HG03175 (cell line): Measurements from ENCODE around the gene ADCY1.
"Not testable (repeated sequence)": the region's sequence is repeated elsewhere in the genome, so short reads cannot be mapped to it uniquely, and the experiment has no call there.

Experiments
- ATAC-seq: cut with Tn5 transposase; IDR thresholded peaks from one replicate; pipeline ENCODE4 v1.9.1; 2021; ENCODE audit warnings: mild to moderate bottlenecking, moderate library complexity; ENCODE audit not compliant: unreplicated experiment

Gene ADCY1

DNA sequence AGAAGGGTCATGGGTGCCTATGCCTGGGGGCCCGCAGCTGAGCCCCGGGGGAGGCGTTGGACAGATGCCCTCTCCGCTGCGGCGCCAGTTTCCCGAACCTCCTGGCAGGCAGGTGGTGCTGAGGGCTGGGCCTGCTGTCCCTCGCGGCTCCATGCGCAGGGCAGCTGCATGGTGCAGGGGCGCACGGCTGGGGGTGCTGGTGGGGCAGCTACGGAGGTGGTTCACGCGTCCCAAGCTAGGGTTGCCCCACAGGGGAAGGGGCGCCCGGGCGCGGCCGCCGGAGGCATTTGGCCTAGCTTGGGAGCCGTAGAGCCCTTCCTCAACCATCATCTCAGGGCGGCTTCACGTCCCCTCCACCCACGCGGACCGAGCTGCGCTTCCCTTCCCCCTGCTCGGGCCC, 152.7 kb downstream of the ADCY1 start:
- no peak for ATAC-seq

DNA sequence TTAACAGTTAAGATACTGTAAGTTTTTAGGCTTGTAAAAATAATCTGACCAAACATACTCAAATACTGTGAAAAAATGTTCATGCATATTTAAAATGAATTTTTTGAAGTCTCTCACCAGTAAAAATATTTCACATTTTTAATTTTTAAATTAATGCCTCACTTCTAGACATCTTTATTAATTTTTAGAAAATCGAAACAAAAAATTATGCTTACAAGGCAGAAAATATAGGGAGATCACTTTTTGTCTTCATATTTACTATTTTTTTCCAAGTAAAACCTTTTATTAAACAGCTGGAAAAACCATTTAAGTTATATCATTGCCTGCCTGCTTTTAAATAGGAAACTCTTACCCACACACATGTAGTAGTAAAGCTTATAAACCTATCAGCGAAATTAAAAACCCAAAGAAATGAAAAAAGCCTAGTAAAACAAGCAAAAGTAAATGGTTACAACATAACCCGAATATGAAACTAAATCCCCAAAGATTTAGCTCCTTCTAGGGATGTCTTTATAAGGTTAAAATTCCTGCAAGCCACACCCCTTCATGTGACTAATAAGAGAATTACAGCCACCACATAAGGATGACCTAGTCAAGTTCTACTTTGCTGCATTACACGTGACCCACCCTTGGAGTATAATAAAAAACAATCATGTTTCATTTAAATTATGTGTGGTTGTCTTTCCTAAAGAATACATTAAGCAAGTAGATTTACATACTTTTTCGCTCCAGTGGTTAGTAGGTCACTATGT, 157.7 kb downstream of the ADCY1 start:
- not testable (repeated sequence) for ATAC-seq

DNA sequence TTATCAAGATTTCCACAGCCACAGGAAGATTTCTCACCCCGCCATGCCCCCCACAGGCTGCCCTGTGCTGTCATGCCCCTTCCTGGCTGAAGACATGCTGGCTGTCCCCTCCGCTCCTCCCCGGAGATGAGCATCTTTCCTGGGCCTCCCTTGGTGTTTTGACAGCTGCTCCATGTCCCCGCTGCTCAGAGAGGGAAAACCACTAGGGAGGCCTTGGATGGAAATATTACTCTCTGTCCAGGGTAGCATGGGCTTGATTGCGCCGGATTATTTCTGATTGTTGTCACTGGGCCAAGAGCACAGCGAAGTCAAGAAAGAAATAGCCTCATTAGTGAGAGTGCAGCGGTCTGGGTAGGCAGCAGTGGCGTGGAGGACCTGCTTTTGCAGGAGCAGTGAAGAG, 164.8 kb downstream of the ADCY1 start:
- not testable (repeated sequence) for ATAC-seq

DNA sequence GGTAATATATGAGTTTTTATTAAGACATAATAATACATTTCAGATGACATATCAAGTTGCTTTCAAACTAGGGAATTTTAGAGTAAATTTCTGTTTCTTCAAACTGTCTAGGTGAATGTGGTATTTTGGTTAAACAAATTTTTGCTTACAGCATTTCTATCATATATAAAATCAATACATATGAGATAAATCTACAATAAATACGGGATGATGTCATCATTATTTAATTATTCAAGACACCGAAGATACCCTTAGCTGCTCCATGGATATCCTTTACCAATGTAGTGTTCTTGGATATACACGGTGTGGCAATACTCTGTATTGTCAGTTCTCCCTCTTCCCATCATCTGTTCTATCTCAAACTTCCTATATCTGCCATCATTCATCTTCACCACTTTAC, 166.4 kb downstream of the ADCY1 start:
- not testable (repeated sequence) for ATAC-seq

DNA sequence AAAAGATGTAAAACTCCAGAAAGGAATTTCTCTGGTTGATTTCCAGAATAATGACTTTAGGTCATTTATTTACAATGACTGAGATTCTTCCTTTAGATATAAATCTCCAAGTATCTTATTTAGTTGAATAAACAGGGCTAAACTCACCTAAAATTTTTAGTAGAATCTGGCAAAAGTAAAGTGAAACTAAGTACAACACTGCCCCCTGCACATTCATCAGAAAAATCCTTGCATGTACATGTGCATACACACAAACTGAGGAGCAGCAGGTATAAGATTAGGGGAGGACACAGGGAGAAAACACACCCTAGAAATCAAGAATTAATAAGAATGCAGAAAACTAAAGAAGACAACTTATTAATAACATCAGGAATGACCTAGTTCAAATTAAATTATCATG, 174.8 kb downstream of the ADCY1 start:
- ATAC-seq, result not testable (repeated sequence)

DNA sequence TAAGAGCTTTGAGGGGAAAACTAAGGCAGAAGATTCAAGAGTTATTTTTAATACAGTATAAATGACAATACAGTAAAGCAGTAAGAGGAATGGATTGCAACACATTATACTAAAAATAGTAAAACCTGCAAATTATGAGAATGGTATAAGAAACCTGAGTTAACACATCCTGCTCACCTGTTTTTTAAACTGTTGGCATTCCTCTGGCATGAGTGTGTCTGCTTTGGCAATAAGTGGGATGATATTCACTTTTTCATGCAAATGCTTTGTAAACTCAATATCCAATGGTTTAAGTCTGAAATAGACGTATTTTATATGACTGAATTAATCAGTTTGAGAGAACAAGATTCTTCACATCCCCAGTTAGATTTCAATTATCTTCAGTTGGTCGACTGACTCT, 177.2 kb downstream of the ADCY1 start:
- ATAC-seq, result not testable (repeated sequence)

DNA sequence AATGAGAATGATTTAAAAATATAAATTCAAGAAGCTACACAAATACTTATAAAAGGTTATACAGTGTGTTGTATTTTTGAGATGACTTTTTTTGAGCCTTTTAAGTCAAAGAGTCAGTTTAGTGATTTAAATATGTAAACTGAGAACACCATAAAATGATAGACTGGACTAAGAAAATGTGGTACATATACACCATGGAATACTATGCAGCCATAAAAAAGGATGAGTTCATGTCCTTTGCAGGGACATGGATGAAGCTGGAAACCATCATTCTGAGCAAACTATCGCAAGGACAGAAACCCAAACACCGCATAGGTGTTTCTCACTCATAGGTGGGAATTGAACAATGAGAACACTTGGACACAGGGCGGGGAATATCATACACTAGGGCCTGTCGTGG, 182.2 kb downstream of the ADCY1 start:
- not testable (repeated sequence) for ATAC-seq

DNA sequence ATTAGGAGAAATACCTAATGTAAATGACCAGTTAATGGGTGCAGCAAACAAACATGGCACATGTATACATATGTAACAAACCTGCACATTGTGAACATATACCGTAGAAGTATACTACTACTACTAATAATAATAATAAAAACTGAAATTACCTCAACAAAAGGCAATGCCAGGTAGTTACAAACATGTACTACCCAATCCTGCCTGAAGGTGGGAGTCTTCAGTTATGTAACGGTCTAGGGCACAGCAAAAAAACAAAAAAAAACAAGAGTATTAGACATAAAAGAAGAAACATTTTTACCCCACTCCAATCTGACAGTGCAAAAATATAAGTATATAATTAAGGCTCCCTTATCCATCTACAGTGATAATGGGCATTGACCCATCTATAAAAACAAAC, 182.6 kb downstream of the ADCY1 start:
- not testable (repeated sequence) for ATAC-seq

DNA sequence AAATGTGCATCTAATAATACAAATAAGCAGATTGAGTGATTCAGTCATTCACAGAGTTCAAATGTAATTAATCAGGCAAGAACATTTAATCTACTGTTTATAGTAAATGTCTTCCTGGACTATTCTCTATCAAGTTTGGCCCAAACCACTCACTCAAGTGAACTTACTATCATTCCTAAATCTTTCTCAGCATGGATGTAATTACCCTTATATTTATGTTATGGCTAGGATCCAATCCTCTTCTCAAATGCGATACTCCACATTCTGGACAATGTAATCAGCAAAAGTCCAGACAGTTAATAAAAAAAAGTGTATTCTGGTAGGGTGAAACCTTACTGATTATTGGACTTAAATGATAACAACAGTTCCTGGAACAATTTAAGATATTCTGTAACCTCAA, 185.3 kb downstream of the ADCY1 start:
- not testable (repeated sequence) for ATAC-seq

DNA sequence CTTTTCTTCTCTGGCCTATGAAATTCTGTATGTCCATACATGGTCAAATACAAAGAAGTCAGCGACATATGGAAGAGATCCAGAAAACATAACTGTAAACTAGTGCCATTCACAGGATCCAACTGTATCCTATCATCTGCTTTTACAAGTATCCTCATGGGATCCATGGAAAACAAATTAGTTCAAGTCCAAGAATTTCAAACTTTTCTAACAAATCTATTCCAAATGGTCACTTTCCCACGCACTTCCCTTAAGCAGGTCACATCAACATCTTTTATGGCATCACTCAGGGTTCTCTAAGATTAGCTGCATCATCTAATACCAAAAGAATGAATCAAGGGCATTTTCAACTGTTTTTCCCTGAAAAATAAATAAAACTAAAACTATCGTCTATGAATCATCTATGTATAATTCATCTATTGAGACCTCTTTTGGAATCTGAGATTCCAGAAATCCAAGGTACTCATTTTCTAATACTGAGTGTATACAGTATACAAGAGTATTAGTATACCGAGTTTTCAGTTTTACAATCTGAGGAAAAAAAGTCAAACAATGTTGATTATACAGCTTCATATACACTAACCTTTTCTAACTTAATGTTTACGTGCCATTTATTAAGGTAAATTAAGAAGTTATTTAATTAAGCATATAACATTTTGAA, 187.5 kb downstream of the ADCY1 start:
- not testable (repeated sequence) for ATAC-seq

DNA sequence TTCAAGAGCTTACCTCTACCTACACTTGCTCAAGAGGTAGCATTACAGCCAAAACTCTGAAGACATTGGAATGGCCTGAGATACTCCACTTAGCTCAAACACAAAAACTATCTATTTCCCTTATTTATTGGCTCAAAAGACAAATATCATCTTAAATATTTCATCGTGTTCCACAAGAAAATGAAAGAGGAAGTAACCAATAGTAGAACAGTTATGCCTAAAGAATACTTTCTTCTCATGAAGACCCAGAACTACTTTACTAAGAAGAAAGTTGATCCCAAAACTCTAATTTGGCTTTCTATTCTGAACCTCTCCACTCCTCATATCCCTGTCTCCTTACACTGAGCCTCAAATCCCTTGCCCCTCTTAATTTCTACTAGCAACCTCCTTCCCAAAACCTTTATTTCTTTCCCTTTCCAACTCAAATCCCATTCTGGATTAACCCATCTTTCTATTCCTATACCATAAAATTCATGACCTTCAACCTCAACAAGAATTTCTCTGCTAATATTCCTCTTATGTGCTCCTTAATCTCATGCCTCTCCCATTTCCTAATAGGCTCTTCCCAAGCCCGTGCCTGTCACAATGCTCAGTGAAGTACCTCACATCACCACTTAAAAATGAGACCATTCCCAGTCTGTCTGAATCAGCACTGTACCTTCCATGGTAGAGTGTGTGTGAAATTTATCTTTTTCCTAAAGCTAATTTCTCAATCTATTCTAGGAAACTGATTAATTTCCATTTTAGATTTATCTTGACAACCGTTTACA, 188.2 kb downstream of the ADCY1 start:
- ATAC-seq, result not testable (repeated sequence)

DNA sequence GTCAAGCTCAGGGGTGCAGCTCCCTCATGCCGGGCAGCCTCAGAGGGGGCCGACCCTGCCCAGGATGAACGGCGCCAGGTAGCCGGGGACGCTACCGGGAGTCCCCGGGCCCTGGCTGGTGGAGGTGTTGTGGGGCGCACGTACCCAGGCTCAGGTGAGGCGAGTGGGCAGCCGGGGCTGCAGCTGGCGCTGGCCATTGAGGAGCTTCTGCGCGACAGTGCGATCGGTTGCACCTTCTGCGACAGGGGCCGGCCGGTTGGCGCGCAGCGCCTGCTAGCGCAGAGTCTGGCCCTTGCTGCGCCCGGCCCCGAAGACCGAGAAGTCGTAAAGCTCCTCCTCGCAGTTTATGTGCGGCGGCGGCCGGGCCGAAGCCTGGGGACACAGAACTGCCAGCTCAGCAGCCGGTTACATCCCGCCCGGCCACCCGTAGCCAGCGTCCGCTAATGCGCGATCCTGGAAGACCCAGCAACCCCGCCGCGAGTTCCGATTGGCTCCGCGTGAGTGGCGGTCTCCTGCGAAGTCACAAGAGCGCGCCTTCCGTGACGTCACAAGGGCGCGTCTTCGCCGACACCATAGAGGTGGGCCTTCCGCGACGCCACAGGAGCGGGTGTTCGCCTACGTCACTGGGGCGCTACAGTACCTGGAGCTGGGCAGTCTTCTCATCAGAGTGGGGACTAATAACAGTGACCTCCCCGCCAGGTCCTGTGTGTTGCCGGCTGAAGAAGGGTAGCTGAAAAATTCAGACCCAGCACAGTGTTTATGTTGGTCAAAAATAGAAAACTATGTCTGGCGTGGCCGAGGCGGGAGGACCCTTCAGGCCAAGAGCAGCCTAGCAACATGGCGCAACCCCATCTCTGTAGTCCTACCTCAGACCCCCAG, 194.6 kb downstream of the ADCY1 start:
- ATAC-seq, result peak; percentile 100

DNA sequence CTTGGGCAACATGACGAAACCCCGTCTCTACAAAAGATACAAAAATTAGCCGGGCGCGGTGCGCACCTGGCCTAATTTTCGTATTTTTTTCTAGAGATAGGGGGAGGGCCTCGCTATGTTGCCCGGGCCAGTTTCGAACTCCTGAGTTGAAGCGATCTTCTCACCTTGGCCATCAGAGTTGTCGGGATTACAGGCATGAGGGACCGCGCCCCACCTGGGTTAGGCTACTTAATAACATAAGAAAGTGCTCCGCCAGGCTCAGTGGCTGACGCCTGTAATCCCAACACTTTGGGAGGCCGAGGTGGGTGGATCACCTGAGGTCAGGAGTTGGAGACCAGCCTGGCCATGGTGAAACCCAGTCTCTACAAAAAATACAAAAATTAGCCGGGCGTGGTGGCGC, 195.5 kb downstream of the ADCY1 start:
- not testable (repeated sequence) for ATAC-seq
